ENCODE data around the gene HDAC4. TPM values are rescaled to one million over a fixed set of nuclear protein-coding genes. Genes with fewer than 3 reads are reported as not detected.

HDAC4 gene
- total RNA-seq, 5 donors from 2014 or later (not counting 1 experiment from before 2014, with no cell fraction given) = 44.8 to 80.2 (median 60.9) TPM

- CTCF ChIA-PET = no interaction called here
- H3K9me3 Mint-ChIP-seq = no peaks in the 10 kb centered on the region
- peaks cover 18% of the 10 kb centered on the region for H3K36me3 Mint-ChIP-seq
- Histone ChIP-seq H3K4me1 (ENCODE audit: control insufficient read depth in 1 of 2, extremely low read depth in 1 of 2, insufficient read depth in 2 of 2, low read length in 2 of 2) (peaks cover 7 to 39% of the 10 kb centered on the region in 2 experiments), H3K36me3 (ENCODE audit: control insufficient read depth in 2 of 2, extremely low read depth in 1 of 2, insufficient read depth in 1 of 2, low read length in 1 of 2) (peaks cover 6 to 9% of the 10 kb centered on the region in 2 donors), H3K9me3 (no peaks in the 10 kb centered on the region), H3K27ac (ENCODE audit: low read length) (no peak overlapping the region), H3K27me3 (replicated peaks in 1 of 2; ENCODE audit: control insufficient read depth in 2 of 2, extremely low read depth in 1 of 2, insufficient read depth in 2 of 2, low read length in 1 of 2) (no peaks in the 10 kb centered on the region), H3K4me3 (ENCODE audit: control insufficient read depth in 1 of 2, extremely low read depth in 1 of 2, low read length in 1 of 2) (no peak overlapping the region)
- POLR2A ChIA-PET = no interaction called here
- no peaks in the 10 kb centered on the region for H3K27me3 Mint-ChIP-seq
- 91% methylated on average over 18 of the region's 21 CpGs for WGBS (ENCODE audit: insufficient coverage)
- DNase-seq = no peak
- no peak for ATAC-seq (replicated peaks in 1 of 4)
- no peak overlapping the region for H3K4me3 Mint-ChIP-seq
- H3K4me1 Mint-ChIP-seq = peaks cover 15 to 41% (median 27%) of the 10 kb centered on the region in 3 donors
- peak overlapping the region; percentile 6 to 71 for H3K27ac Mint-ChIP-seq
Measured at GRCh38 chr2:239119346-239120126, 281.3 kb downstream of the HDAC4 start.

DNA sequence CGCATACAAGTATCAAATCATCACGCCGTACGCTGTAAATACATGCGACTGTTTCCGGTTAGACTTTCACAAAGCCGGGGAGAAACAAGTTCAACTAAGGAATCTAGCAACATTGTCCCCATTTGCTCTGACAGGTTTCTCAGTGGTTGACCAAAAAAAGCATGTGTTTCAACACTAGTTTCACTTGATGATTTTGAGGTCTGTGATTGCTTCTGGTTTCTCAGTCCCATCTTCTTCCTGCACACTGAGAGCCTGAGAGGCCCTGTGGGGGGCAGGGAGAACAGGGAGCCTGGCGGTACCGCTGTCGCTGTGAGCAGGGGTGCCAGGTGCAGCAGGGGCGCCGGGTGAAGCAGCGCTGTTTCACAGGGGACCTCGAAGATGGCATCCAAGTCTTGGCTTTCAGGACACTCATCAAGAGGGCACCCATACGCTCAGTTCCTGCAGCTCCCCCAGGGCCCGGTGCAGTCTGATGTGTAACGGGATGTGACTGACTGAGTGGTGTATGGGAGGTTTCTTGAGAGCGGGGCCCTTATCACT is 282.1 kb downstream of the HDAC4 start:
- Mint-ChIP-seq H3K27ac (peak overlapping the region in 1 of 2 donors; percentile 71), H3K9me3 (no peaks in the 10 kb centered on the region), H3K27me3 (no peaks in the 10 kb centered on the region), H3K4me3 (peak overlapping the region in 1 of 3 donors; percentile 17), H3K4me1 (peaks cover 15 to 41% (median 27%) of the 10 kb centered on the region in 3 donors), H3K36me3 (peaks cover 14% of the 10 kb centered on the region)
- ATAC-seq (replicated peaks in 1 of 4) (peak; percentile 50 to 55 (median 50)), DNase-seq (peak in 2 of 35 experiments; percentile 15 to 30)
- peaks cover 0 to 8% of the 10 kb centered on the region in 2 donors for H3K36me3 ChIP-seq (ENCODE audit: control insufficient read depth in 2 of 2, extremely low read depth in 1 of 2, insufficient read depth in 1 of 2, low read length in 1 of 2)
- no peak overlapping the region for H3K4me3 ChIP-seq (ENCODE audit: control insufficient read depth in 1 of 2, extremely low read depth in 1 of 2, low read length in 1 of 2)
- CTCF ChIA-PET = no interaction called here
- no peak overlapping the region for H3K27ac ChIP-seq (ENCODE audit: low read length)
- POLR2A ChIA-PET = no interaction called here
- no peaks in the 10 kb centered on the region for H3K9me3 ChIP-seq
- H3K27me3 ChIP-seq (replicated peaks in 1 of 2; ENCODE audit: control insufficient read depth in 2 of 2, extremely low read depth in 1 of 2, insufficient read depth in 2 of 2, low read length in 1 of 2) = no peaks in the 10 kb centered on the region
- 55% methylated on average over 13 of the region's 18 CpGs for WGBS (ENCODE audit: insufficient coverage)
- H3K4me1 ChIP-seq (ENCODE audit: control insufficient read depth in 1 of 2, extremely low read depth in 1 of 2, insufficient read depth in 2 of 2, low read length in 2 of 2) = peaks cover 7 to 39% of the 10 kb centered on the region in 2 experiments

DNA sequence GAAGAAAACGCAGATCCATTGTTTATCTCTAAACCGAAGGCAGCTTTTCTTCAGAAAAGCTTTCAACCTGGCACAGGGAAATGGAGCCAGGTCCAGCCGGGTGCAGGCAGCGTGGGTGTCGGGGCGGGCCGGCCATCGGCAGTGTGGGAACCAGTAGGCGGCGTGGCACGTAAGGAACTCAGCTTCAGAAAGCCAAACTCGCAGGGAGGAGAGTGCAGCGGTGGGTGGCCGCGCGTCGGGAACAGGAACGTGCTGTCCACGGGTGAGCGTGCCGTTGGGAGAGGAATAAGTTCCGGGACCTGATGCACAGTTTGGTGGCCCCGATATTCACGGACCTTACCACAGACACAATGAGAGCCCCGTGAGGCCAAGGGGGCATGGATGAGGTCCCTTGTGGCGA is 282.6 kb downstream of the HDAC4 start:
- H3K36me3 ChIP-seq (ENCODE audit: control insufficient read depth in 2 of 2, extremely low read depth in 1 of 2, insufficient read depth in 1 of 2, low read length in 1 of 2) = peaks cover 0 to 8% of the 10 kb centered on the region in 2 donors
- no peaks in the 10 kb centered on the region for H3K27me3 ChIP-seq (replicated peaks in 1 of 2; ENCODE audit: control insufficient read depth in 2 of 2, extremely low read depth in 1 of 2, insufficient read depth in 2 of 2, low read length in 1 of 2)
- H3K4me1 ChIP-seq (ENCODE audit: control insufficient read depth in 1 of 2, extremely low read depth in 1 of 2, insufficient read depth in 2 of 2, low read length in 2 of 2) = peaks cover 7 to 39% of the 10 kb centered on the region in 2 experiments
- 97% methylated on average over 25 of the region's 26 CpGs for WGBS (ENCODE audit: insufficient coverage)
- no peaks in the 10 kb centered on the region for H3K9me3 ChIP-seq
- Mint-ChIP-seq H3K27ac (no peak overlapping the region), H3K4me3 (no peak overlapping the region), H3K9me3 (no peaks in the 10 kb centered on the region), H3K36me3 (peaks cover 13% of the 10 kb centered on the region), H3K4me1 (peaks cover 15 to 41% (median 27%) of the 10 kb centered on the region in 3 donors), H3K27me3 (no peaks in the 10 kb centered on the region)
- no peak overlapping the region for H3K4me3 ChIP-seq (ENCODE audit: control insufficient read depth in 1 of 2, extremely low read depth in 1 of 2, low read length in 1 of 2)
- ATAC-seq (replicated peaks in 1 of 4) (no peak), DNase-seq (no peak)
- CTCF ChIA-PET = no interaction called here
- POLR2A ChIA-PET = no interaction called here
- H3K27ac ChIP-seq (ENCODE audit: low read length) = no peak overlapping the region

- no peaks in the 10 kb centered on the region for H3K27me3 ChIP-seq (replicated peaks in 1 of 2; ENCODE audit: control insufficient read depth in 2 of 2, extremely low read depth in 1 of 2, insufficient read depth in 2 of 2, low read length in 1 of 2)
- Mint-ChIP-seq H3K9me3 (no peaks in the 10 kb centered on the region), H3K27ac (no peak overlapping the region), H3K36me3 (peaks cover 13% of the 10 kb centered on the region), H3K4me1 (peaks cover 15 to 41% (median 27%) of the 10 kb centered on the region in 3 donors), H3K4me3 (no peak overlapping the region), H3K27me3 (no peaks in the 10 kb centered on the region)
- 94% methylated on average over 15 of the region's 18 CpGs for WGBS (ENCODE audit: insufficient coverage)
- no peaks in the 10 kb centered on the region for H3K9me3 ChIP-seq
- ChIA-PET CTCF (interaction anchor here in 1 of 2 donors (0.6 kb wide), 2 partner anchors 691 to 953 kb away, joined by 5 to 7 read pairs; no protein-coding TSS in a partner anchor), POLR2A (interaction anchor here in 1 of 2 donors (0.6 kb wide), 1 partner anchor 45 kb away, joined by 3 read pairs; no protein-coding TSS in a partner anchor)
- no peak for DNase-seq
- H3K4me1 ChIP-seq (ENCODE audit: control insufficient read depth in 1 of 2, extremely low read depth in 1 of 2, insufficient read depth in 2 of 2, low read length in 2 of 2) = peaks cover 7 to 39% of the 10 kb centered on the region in 2 experiments
- no peak overlapping the region for H3K27ac ChIP-seq (ENCODE audit: low read length)
- ATAC-seq (replicated peaks in 1 of 4) = no peak
- H3K4me3 ChIP-seq (ENCODE audit: control insufficient read depth in 1 of 2, extremely low read depth in 1 of 2, low read length in 1 of 2) = no peak overlapping the region
- peaks cover 0 to 8% of the 10 kb centered on the region in 2 donors for H3K36me3 ChIP-seq (ENCODE audit: control insufficient read depth in 2 of 2, extremely low read depth in 1 of 2, insufficient read depth in 1 of 2, low read length in 1 of 2)
Measured at GRCh38 chr2:239117831-239118230, 283.0 kb downstream of the HDAC4 start.

GRCh38 chr2:239116456-239117246 is 284.2 kb downstream of the HDAC4 start:
- Mint-ChIP-seq H3K4me3 (no peak overlapping the region), H3K4me1 (peaks cover 15 to 39% (median 24%) of the 10 kb centered on the region in 3 donors), H3K36me3 (peaks cover 11% of the 10 kb centered on the region), H3K27me3 (no peaks in the 10 kb centered on the region), H3K27ac (no peak overlapping the region), H3K9me3 (no peaks in the 10 kb centered on the region)
- Histone ChIP-seq H3K4me3 (ENCODE audit: control insufficient read depth in 1 of 2, extremely low read depth in 1 of 2, low read length in 1 of 2) (no peak overlapping the region), H3K36me3 (ENCODE audit: control insufficient read depth in 2 of 2, extremely low read depth in 1 of 2, insufficient read depth in 1 of 2, low read length in 1 of 2) (peaks cover 7 to 19% of the 10 kb centered on the region in 2 donors), H3K27me3 (replicated peaks in 1 of 2; ENCODE audit: control insufficient read depth in 2 of 2, extremely low read depth in 1 of 2, insufficient read depth in 2 of 2, low read length in 1 of 2) (no peaks in the 10 kb centered on the region), H3K4me1 (ENCODE audit: control insufficient read depth in 1 of 2, extremely low read depth in 1 of 2, insufficient read depth in 2 of 2, low read length in 2 of 2) (peaks cover 7 to 39% of the 10 kb centered on the region in 2 experiments), H3K9me3 (no peaks in the 10 kb centered on the region), H3K27ac (ENCODE audit: low read length) (no peak overlapping the region)
- ChIA-PET POLR2A (no interaction called here), CTCF (no interaction called here)
- no peak for ATAC-seq (replicated peaks in 1 of 4)
- WGBS (ENCODE audit: insufficient coverage) = 94% methylated on average over 25 of the region's 25 CpGs
- no peak for DNase-seq

DNA sequence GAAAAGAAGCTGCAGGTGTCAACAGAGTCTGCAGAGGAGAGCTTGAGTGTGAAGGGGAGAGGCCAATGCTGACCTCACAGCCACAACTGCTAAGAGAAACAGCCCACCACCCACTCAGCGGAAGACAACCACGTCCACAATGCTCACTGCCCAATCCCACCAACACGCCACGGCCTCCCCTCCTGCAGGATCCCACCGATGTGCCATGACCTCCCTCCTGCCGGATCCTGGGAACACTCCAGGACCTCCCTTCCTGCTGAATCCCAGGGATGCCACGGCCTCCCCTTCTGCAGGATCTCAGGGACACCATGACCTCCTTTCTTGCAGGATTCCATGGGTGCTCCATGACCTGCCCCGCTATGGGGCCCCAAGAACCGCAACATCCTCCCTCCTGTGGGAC is 285.2 kb downstream of the HDAC4 start:
- Mint-ChIP-seq H3K4me3 (no peak overlapping the region), H3K36me3 (peaks cover 10% of the 10 kb centered on the region), H3K27me3 (no peaks in the 10 kb centered on the region), H3K9me3 (no peaks in the 10 kb centered on the region), H3K27ac (no peak overlapping the region), H3K4me1 (peaks cover 14 to 30% (median 17%) of the 10 kb centered on the region in 3 donors)
- 89% methylated on average over 9 of the region's 9 CpGs for WGBS (ENCODE audit: insufficient coverage)
- ATAC-seq (replicated peaks in 1 of 4) (no peak), DNase-seq (no peak)
- H3K9me3 ChIP-seq = no peaks in the 10 kb centered on the region
- CTCF ChIA-PET = no interaction called here
- no peak overlapping the region for H3K4me3 ChIP-seq (ENCODE audit: control insufficient read depth in 1 of 2, extremely low read depth in 1 of 2, low read length in 1 of 2)
- no peak overlapping the region for H3K27ac ChIP-seq (ENCODE audit: low read length)
- POLR2A ChIA-PET = no interaction called here
- no peaks in the 10 kb centered on the region for H3K27me3 ChIP-seq (replicated peaks in 1 of 2; ENCODE audit: control insufficient read depth in 2 of 2, extremely low read depth in 1 of 2, insufficient read depth in 2 of 2, low read length in 1 of 2)
- peaks cover 17 to 30% of the 10 kb centered on the region in 2 donors for H3K36me3 ChIP-seq (ENCODE audit: control insufficient read depth in 2 of 2, extremely low read depth in 1 of 2, insufficient read depth in 1 of 2, low read length in 1 of 2)
- H3K4me1 ChIP-seq (ENCODE audit: control insufficient read depth in 1 of 2, extremely low read depth in 1 of 2, insufficient read depth in 2 of 2, low read length in 2 of 2) = peaks cover 7 to 30% of the 10 kb centered on the region in 2 experiments

Data from T-cell (primary cell).